IPS DF 4.7 (cell line): ENCODE data around the gene ENDOU.

Experiments used
- DNase-seq: peaks from one replicate; pipeline ENCODE4 v3.0.0-alpha.2; 2013; ENCODE audit warnings: low spot score; ENCODE audit errors: extremely low read depth

Gene ENDOU

GRCh38 chr12:47757840-47758583 lies 32.7 kb upstream of the ENDOU start:
- DNase-seq, result no peak

DNA sequence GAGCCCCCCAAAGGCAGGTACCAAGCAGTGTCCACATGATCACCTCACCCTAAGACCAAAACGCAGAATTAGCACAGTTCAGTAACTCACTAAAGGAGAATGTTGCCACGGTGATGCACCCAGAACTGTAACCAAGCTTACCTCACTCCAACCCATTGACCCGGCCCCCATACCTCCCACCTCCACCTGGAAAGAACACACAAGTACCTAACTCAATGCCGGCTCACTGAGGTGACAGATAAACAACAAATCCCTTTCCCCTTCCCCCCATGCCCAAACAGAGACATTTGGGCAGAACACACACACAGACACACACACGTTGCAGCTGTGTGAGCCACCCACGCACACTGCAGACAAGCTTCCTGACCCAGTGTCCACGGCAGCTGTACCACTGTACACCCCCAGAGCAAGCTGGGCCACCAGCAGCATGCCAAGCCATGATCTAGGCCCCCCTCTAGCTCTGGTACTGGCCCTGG lies 32.1 kb upstream of the ENDOU start:
- DNase-seq, result no peak

DNA sequence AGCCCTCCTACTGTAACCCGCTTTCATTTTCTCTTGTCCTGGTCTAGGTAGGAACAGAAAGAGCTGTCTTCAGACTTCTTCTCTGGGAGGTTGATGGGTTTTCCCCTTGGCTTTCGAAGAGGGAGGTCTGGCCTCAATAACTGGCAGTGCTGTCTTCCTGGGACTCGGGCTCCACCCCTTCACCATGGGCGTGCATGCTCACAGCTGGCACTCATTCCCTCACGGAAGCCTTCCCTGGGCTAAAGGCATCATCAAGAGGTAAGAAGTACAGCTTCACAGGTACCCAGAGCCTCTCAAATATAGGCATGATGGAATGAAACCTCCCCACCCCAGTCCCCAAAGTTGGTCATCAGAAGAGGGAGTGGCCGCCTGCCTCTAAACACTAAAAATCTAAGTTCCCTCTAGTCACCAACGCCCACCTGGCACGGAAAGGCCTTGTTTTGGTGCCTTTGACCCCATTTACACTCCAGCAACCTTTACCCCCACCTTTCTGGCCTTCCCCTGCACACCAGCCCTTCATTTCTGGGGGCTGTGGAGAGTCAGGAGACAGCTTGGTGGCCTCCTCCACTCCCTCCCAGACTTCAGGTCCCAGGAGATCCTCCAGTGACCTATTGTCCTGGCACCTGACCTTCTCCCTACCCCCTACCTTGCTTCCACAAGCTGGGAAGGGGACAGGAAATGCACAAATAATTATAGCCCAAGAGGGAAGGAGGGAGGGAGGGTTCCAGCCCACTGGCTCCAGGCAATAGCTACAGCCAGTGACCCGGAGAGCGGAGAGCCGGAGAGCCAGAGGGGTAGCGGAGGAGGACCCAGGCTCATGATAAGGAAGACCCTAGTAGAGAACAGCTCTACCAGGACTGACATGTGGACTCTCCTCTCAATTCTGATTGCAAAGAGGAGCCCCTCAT lies 30.6 kb upstream of the ENDOU start:
- no peak for DNase-seq

- no peak for DNase-seq
Measured at GRCh38 chr12:47754881-47755280, 29.6 kb upstream of the ENDOU start.

GRCh38 chr12:47754126-47754525 lies 28.8 kb upstream of the ENDOU start:
- DNase-seq, result no peak

- DNase-seq, result no peak
Measured at GRCh38 chr12:47753021-47754001, 28.0 kb upstream of the ENDOU start.

DNA sequence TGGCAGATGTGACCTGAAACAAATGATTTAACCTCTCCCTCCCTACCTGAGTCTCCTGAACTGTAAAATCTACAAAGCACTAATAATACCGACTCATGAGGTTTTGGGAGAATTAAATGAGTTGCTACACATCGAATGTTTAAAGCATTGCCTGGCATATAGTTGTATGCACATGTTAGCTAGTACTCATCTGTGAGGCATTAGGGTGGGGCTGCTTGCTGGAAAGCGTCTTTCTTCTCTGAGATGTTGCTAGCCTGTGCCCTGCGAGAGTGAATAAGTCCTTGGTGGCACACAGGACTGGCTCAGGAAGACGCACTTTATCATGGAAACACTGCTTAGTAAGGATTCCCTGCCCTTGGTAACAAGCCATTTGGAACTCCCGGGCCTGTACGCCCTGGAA lies 27.3 kb upstream of the ENDOU start:
- DNase-seq, result no peak

DNA sequence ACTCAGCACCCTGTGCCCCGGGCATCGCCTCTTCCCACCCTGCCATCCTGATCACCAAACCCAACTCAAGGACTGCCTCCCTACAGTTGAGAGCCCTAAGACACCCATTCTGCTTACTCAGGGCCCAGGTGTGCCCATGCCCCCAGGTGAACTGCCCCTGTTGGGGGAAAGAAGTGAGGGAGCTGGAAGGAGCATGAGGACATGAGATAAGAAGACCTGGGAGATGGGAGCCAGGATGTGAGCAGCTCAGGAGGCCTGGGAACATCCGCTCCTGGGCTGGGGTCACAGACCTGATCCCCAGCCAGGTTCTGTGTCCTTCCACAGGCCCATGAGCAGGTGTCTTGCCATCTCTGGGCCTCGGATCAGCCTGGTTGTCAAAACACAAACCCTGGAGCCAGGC lies 26.8 kb upstream of the ENDOU start:
- no peak for DNase-seq

- no peak for DNase-seq
Measured at GRCh38 chr12:47751561-47751960, 26.3 kb upstream of the ENDOU start.

DNA sequence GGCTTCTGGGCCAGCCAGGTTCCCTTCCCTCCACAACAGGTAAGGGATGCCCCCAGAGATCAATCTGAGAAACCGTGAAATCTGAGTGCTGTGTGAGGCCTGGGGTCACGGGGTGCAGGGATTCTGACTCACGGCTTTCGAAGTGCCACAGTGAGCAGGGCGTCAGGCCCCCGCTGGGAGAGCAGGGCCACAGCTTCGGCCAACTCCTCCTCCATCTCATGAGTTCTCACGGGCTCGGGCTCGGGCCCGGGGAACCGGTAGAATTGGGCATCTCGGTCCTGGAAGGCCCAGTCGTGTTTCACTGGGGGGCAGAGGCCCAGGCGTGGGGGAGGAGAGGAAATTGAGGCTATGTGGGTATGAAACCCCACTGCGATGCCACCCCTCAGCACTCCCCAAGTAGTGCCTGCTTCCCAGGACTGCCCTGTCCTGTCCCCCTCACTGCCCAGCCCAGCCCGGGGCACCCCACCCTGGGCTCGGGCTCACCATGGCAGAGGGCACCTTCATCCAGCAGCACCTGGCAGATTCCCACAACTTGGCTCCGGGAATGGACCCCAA lies 25.7 kb upstream of the ENDOU start:
- no peak for DNase-seq

GRCh38 chr12:47750229-47750798 lies 25.0 kb upstream of the ENDOU start:
- DNase-seq, result no peak

GRCh38 chr12:47748899-47749298 lies 23.6 kb upstream of the ENDOU start:
- DNase-seq, result no peak

DNA sequence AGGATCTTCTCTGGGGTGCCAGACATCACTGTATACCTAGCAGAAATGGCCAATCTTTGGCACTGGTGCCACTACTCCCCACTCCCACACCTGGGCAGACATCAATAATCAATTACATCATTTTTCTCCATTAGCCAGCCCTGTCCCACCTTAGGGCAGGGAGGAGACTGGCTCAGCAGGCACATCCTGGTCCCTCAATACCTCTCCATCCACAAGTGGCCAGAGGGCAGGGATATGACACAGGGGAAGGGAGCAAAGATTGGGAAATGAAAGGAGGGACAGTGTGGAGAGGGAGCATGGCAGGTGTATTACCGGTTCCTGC lies 23.2 kb upstream of the ENDOU start:
- DNase-seq, result no peak

- no peak for DNase-seq
Measured at GRCh38 chr12:47747596-47748506, 22.6 kb upstream of the ENDOU start.

GRCh38 chr12:47747126-47747525 lies 21.8 kb upstream of the ENDOU start:
- no peak for DNase-seq

DNA sequence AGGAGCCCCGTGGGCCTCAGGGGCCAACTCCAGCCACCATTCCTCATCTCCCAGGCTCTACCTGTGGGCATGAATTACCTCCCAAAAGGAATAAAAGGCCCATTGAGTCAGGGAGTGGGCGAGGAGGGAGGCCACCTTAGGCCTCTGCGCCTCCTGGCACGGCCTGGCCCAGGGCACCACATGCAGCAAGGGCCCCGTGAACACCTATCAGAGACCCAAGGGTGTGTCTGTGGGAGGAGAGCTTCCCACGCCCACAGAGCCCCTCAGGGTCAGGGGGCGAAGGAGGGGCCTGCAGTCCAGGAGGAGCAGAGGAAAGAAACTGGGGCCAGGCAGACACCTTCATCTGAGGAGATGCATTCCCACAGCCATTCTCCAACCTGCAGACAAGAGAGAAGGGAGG lies 21.2 kb upstream of the ENDOU start:
- no peak for DNase-seq

- DNase-seq, result no peak
Measured at GRCh38 chr12:47746073-47746472, 20.8 kb upstream of the ENDOU start.

GRCh38 chr12:47745485-47746041 lies 20.3 kb upstream of the ENDOU start:
- no peak for DNase-seq

GRCh38 chr12:47744778-47745436 lies 19.6 kb upstream of the ENDOU start:
- no peak for DNase-seq
